Medulla oblongata (tissue), 1 donor: ENCODE data around the gene COL23A1.

ENCODE experiments used
- DNase-seq: peaks from one replicate; pipeline ENCODE4 v3.0.0-alpha.2; 2015; ENCODE audit errors: extremely low spot score

The COL23A1 gene

GRCh38 chr5:178590141-178590923 lies at the start of gene COL23A1:
TSS of gene COL23A1 (minus strand) at chr5:178590393.
- peak; percentile 54 for DNase-seq

DNA sequence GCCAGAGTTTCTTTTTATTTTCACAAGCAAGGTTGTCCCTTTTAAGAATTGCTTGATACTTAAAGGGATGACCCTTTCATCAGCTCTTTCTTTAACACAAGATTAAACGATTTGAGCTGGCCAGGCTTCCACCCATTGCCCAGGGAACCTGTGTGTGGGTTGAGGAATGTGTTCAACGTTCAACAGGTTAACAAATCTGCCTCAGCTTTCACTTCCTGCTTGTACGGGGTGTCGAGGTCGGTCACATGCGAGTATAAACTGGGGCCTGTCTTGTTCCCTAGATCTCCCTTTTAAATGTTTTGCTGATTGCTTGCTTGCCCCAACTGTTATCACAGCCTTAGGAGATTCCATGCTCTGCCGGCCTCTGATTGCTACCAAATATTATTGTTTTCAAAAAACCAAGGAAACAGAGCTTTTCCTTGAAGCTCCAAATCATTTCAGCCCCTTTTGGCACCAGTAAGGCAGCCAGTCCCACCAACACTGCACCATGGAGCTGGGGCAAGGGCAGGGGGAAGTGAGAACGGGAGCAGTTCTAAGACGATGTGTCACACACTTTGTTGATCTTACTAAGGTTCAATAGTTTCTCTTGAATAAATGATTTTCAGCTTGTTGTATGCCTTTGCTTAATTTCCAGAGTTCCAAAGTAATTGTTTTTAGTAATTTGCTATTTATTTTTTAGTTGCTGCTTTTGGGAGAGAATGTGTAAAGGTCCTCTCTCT lies 47.3 kb upstream of the COL23A1 start:
- peak; percentile 8 for DNase-seq

DNA sequence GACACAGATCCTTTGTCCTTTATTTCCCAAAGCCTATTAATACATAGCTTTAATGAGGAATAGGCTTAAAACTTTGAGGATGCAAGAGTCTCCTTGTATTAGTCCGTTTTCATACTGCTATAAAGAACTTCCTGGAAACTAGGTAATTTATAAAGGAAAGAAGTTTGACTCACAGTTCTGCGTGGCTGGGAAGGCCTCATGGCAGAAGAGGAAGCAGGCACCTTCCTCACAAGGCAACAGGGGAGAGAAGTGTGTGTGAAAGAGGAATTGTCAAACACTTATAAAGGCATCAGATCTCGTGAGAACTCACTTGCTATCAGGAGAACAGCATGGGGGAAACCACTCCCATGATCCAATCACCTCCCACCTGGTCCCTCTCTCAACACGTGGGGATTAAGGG lies 42.1 kb upstream of the COL23A1 start:
- DNase-seq = no peak

DNA sequence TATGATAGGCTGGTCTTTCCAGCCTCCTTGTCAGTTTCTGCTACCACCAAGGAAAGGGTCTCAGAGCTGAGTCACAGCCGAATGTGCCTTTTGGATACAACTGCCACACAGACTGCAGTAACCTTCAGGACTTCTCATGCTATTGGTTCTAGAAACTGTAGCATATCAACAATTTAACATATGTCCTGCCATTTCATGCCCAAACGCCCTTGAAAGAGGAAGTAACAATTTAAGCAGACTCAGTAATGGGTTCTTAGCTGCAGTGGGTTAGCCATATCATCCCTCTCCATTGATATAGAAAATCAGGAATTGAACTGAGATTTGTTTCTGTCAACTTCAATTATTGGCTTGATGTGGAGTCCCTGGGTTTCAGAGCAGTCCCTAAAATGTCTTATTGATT lies 40.8 kb upstream of the COL23A1 start:
- DNase-seq = no peak

- DNase-seq = no peak
Observed at GRCh38 chr5:178630475-178630930, 40.3 kb upstream of the COL23A1 start.

GRCh38 chr5:178627259-178627598 lies 37.0 kb upstream of the COL23A1 start:
- DNase-seq = no peak

- DNase-seq = peak; percentile 97
Observed at GRCh38 chr5:178626484-178627258, 36.5 kb upstream of the COL23A1 start, which contains the start of gene CLK4. TSS of gene CLK4 (minus strand) at chr5:178627050. CDS start at chr5:178623416, 3,634 bp downstream.

GRCh38 chr5:178625679-178626483 lies 35.7 kb upstream of the COL23A1 start:
- no peak for DNase-seq

GRCh38 chr5:178624631-178625546 lies 34.7 kb upstream of the COL23A1 start:
- peak; percentile 14 for DNase-seq

- no peak for DNase-seq
Observed at GRCh38 chr5:178622679-178623247, 32.6 kb upstream of the COL23A1 start.

- DNase-seq = no peak
Observed at GRCh38 chr5:178619390-178619789, 29.2 kb upstream of the COL23A1 start.

DNA sequence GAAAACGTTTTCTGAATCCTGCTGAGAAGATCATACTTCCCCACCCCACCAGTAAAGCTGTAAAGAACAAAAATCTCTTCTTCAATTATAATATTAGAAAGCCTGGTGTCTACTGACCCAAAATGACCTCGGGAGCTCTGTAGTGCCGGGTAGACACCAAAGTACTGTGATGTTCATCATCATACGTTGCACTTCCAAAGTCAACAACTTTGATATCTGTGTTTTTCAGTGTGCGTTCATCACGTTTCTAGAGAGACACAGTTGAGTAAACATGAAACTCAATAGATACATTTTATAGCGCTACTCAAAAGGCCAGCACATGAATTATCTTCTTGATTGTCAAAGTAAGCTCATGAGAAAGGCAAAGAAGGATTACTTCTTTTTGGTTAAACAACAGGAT lies 22.1 kb upstream of the COL23A1 start:
- no peak for DNase-seq

DNA sequence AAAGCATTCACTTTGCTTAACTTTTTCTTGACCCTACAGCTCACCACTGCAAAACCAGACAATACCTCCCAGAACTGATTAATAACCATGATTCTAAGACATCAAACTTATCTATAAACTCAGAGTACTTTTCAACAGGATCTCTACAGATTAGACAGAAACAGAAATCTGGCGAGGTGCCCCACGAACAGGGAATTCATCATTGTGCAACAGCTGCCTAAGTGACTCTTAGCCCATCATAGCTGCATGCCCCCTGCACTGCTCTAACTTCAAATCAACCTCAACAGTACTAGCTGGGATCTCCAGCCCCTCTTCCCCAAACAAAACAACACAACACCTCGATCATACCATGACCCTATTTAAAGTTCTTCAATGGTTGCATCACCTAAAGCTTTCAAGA lies 16.1 kb upstream of the COL23A1 start:
- DNase-seq = no peak

- DNase-seq = no peak
Observed at GRCh38 chr5:178605788-178606187, 15.6 kb upstream of the COL23A1 start.

DNA sequence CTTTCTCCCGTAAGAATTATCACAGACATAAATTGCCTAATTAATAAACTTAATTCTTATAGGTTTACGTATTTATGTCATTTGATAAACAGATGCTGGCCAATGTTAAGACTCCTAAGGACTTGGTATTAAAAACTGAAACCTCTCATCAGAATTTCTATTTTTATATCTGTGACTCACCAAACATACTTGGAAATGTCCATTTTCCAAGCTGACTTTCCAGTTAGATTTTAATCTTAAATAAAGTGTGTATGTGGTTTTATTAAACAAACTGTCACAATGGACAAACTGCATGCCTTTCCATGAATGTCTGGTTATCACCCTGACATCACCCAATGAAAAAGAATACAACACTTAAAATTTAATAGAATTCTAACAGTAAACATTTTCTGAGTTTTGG lies 12.6 kb upstream of the COL23A1 start:
- DNase-seq = no peak

GRCh38 chr5:178595750-178596149 lies 5.6 kb upstream of the COL23A1 start:
- no peak for DNase-seq

- DNase-seq = no peak
Observed at GRCh38 chr5:178595150-178595549, 5.0 kb upstream of the COL23A1 start.

- peak; percentile 27 for DNase-seq
Observed at GRCh38 chr5:178590924-178591423, 781 bp upstream of the COL23A1 start.

- peak; percentile 20 for DNase-seq
Observed at GRCh38 chr5:178589180-178590140, 733 bp downstream of the COL23A1 start.
